Activated naive CD4-positive, alpha-beta T cell (primary cell): ENCODE data around the gene FN1.

Experiments
- DNase-seq, 4 experiments: peaks; one replicate each; lab custom pipeline; 2025; lab: John Stamatoyannopoulos, UW

Gene FN1

GRCh38 chr2:215407061-215407460, 28.8 kb downstream of the FN1 start:
- no peak for DNase-seq

- no peak for DNase-seq
These were observed 29.9 kb downstream of the FN1 start for GRCh38 chr2:215405722-215406581.

GRCh38 chr2:215404348-215405012, 31.4 kb downstream of the FN1 start:
- no peak for DNase-seq

GRCh38 chr2:215403441-215404347, 32.2 kb downstream of the FN1 start:
- DNase-seq = no peak

- DNase-seq = no peak
These were observed 33.9 kb downstream of the FN1 start for GRCh38 chr2:215401896-215402379.

- DNase-seq = no peak
These were observed 36.7 kb downstream of the FN1 start for GRCh38 chr2:215399067-215399716.

GRCh38 chr2:215397632-215398341, 38.1 kb downstream of the FN1 start:
- DNase-seq = no peak

GRCh38 chr2:215396595-215397313, 39.1 kb downstream of the FN1 start:
- DNase-seq = no peak

GRCh38 chr2:215395687-215396460, 40.0 kb downstream of the FN1 start:
- no peak for DNase-seq

- no peak for DNase-seq
These were observed 41.6 kb downstream of the FN1 start for GRCh38 chr2:215394102-215394805.

- DNase-seq = no peak
These were observed 43.1 kb downstream of the FN1 start for GRCh38 chr2:215392687-215393270.

- DNase-seq = no peak
These were observed 43.7 kb downstream of the FN1 start for GRCh38 chr2:215392164-215392563.

GRCh38 chr2:215391531-215391930, 44.3 kb downstream of the FN1 start:
- DNase-seq = no peak

GRCh38 chr2:215390550-215390913, 45.3 kb downstream of the FN1 start:
- no peak for DNase-seq

- no peak for DNase-seq
These were observed 47.7 kb downstream of the FN1 start for GRCh38 chr2:215388002-215388728.

GRCh38 chr2:215386566-215386965, 49.3 kb downstream of the FN1 start:
- DNase-seq = no peak

- DNase-seq = no peak
These were observed 51.2 kb downstream of the FN1 start for GRCh38 chr2:215384710-215385109.
